GM23338 (cell line): Measurements from ENCODE around the gene BPIFB6. TPM values are rescaled to one million over a fixed set of nuclear protein-coding genes. Genes with fewer than 3 reads are reported as not detected.

Source experiments
- ATAC-seq: fragments of 200-7000 bp; cut with Tn5 transposase; 3 replicates; pipeline ENCODE4 v1.9.1; 2020
- DNase-seq: peaks from one replicate; pipeline ENCODE4 v3.0.0-alpha.2; 2015; ENCODE audit warnings: low spot score
- H2AFZ ChIP-seq: fragments of 200-600 bp; sonication (generic); 2 replicates; pipeline ENCODE4 v1.8.0; 2016; ENCODE audit warnings: antibody characterized with exemption, mild to moderate bottlenecking, moderate library complexity
- H3F3A ChIP-seq: fragments of 200-600 bp; sonication (generic); replicated peaks from 2 replicates; pipeline ENCODE4 v1.8.0; 2017; ENCODE audit warnings: antibody characterized with exemption, mixed run types, low read depth
- H3K27ac ChIP-seq: fragments of 200-600 bp; sonication (generic); 2 replicates; pipeline ENCODE4 v1.6.1; 2016; ENCODE audit warnings: low read depth
- H3K27me3 ChIP-seq: fragments of 200-600 bp; sonication (generic); 2 replicates; pipeline ENCODE4 v1.8.0; 2016; ENCODE audit warnings: mild to moderate bottlenecking, mixed run types, moderate library complexity; ENCODE audit not compliant: insufficient read depth
- H3K36me3 ChIP-seq: fragments of 200-600 bp; sonication (generic); 2 replicates; pipeline ENCODE4 v1.8.0; 2016; ENCODE audit warnings: mild to moderate bottlenecking; ENCODE audit not compliant: insufficient read depth
- H3K4me1 ChIP-seq: fragments of 200-600 bp; sonication (generic); 2 replicates; pipeline ENCODE4 v1.8.0; 2016; ENCODE audit warnings: mild to moderate bottlenecking, moderate library complexity; ENCODE audit not compliant: insufficient read depth
- H3K4me2 ChIP-seq: fragments of 200-600 bp; sonication (generic); 2 replicates; pipeline ENCODE4 v1.7.1; 2017; ENCODE audit warnings: mixed run types
- H3K4me3 ChIP-seq: fragments of 200-600 bp; sonication (generic); 2 replicates; pipeline ENCODE4 v1.6.1; 2016; ENCODE audit warnings: mixed run types
- H3K79me2 ChIP-seq: fragments of 200-600 bp; sonication (generic); replicated peaks from 2 replicates; pipeline ENCODE4 v1.8.0; 2017; ENCODE audit warnings: mild to moderate bottlenecking; ENCODE audit not compliant: insufficient read depth
- H3K9me2 ChIP-seq: fragments of 200-600 bp; sonication (generic); 2 replicates; pipeline ENCODE4 v1.8.0; 2017; ENCODE audit not compliant: insufficient read depth
- H4K20me1 ChIP-seq: fragments of 200-600 bp; sonication (generic); replicated peaks from 2 replicates; pipeline ENCODE4 v1.8.0; 2017; ENCODE audit warnings: mild to moderate bottlenecking; ENCODE audit not compliant: insufficient read depth
- H3K27ac Mint-ChIP-seq: 2 replicates; pipeline ENCODE4 v1.8.0; 2020; ENCODE audit warnings: inconsistent platforms, mild to moderate bottlenecking, moderate library complexity, mixed read lengths
- H3K27me3 Mint-ChIP-seq: 3 replicates; pipeline ENCODE4 v1.8.0; 2022; ENCODE audit warnings: low read depth, mild to moderate bottlenecking, moderate library complexity, mixed read lengths, inconsistent platforms; ENCODE audit not compliant: insufficient read depth, poor library complexity
- H3K36me3 Mint-ChIP-seq: 3 replicates; pipeline ENCODE4 v1.8.0; 2021; ENCODE audit warnings: low read depth, mild to moderate bottlenecking, inconsistent platforms, moderate library complexity, mixed read lengths
- H3K4me1 Mint-ChIP-seq: 3 replicates; pipeline ENCODE4 v1.8.0; 2020; ENCODE audit warnings: mild to moderate bottlenecking, inconsistent platforms, mixed read lengths
- H3K4me3 Mint-ChIP-seq: 3 replicates; pipeline ENCODE4 v1.8.0; 2021; ENCODE audit warnings: moderate library complexity, mild to moderate bottlenecking, inconsistent platforms, mixed read lengths
- H3K9me3 Mint-ChIP-seq: 3 replicates; pipeline ENCODE4 v1.8.0; 2020; ENCODE audit warnings: moderate library complexity, mild to moderate bottlenecking, inconsistent platforms, mixed read lengths
- CREB1 ChIP-seq: fragments of 250-450 bp; sonication (Bioruptor Pico); IDR thresholded peaks from 2 replicates; pipeline ENCODE4 v1.5.0; 2020; ENCODE audit warnings: low read depth, mild to moderate bottlenecking, moderate library complexity
- CTCF ChIP-seq, 2 experiments: fragments of 200-600 bp in 1 of 2; sonication (generic) in 1 of 2; conservative IDR thresholded peaks; 2 replicates each; pipeline versions ENCODE4 v1.5.1 to v1.6.1; 2016 to 2017; ENCODE audit warnings: antibody characterized with exemption in 2 of 2, low read depth in 2 of 2, mild to moderate bottlenecking in 2 of 2, moderate library complexity in 1 of 2
- EZH2 ChIP-seq: fragments of 200-600 bp; sonication (generic); IDR thresholded peaks from one replicate; pipeline ENCODE4 v1.8.0; 2017; ENCODE audit warnings: antibody characterized with exemption, mild to moderate bottlenecking, low read depth; ENCODE audit not compliant: unreplicated experiment
- EZH2phosphoT487 ChIP-seq: fragments of 200-600 bp; sonication (generic); IDR thresholded peaks from one replicate; pipeline ENCODE4 v1.8.1; 2018; ENCODE audit warnings: antibody characterized with exemption; ENCODE audit not compliant: unreplicated experiment
- JUNB ChIP-seq: IDR thresholded peaks from one replicate; pipeline ENCODE4 v1.6.1; 2016; ENCODE audit warnings: antibody characterized with exemption; ENCODE audit not compliant: unreplicated experiment
- NANOG ChIP-seq: IDR thresholded peaks from 2 replicates; pipeline ENCODE4 v1.6.1; 2016; ENCODE audit warnings: antibody characterized with exemption, borderline replicate concordance
- POLR2AphosphoS5 ChIP-seq: IDR thresholded peaks from 2 replicates; pipeline ENCODE4 v1.6.1; 2016; ENCODE audit warnings: antibody characterized with exemption, low read depth
- STAT1 ChIP-seq: IDR thresholded peaks from one replicate; pipeline ENCODE4 v1.6.1; 2016; ENCODE audit warnings: antibody characterized with exemption; ENCODE audit not compliant: unreplicated experiment
- ZNF114 ChIP-seq: fragments of 250-450 bp; sonication (Bioruptor Pico); IDR thresholded peaks from 2 replicates; pipeline ENCODE4 v1.5.0; 2020; ENCODE audit warnings: mild to moderate bottlenecking, moderate library complexity
- ZNF331 ChIP-seq: fragments of 250-450 bp; sonication (Bioruptor Pico); IDR thresholded peaks from 2 replicates; pipeline ENCODE4 v1.5.0; 2020; ENCODE audit warnings: low read depth, mild to moderate bottlenecking, moderate library complexity
- polyA plus RNA-seq: library from polyadenylated mRNA; unstranded; fragments of >200 nt; fragmentation: Nextera tagmentation; extraction: Ambion mirVana; gene quantifications from 2 replicates; pipeline ENCODE4 v1.2.1, GENCODE V29; 2016
- total RNA-seq: library from RNA; depleted of rRNA; stranded (reverse); fragments of >200 nt; shearing (Covaris generic); gene quantifications from 2 replicates; pipeline ENCODE4 v1.2.3, GENCODE V29; 2014
- TF ChIP-seq, protein P1 (sequence below): fragments of 250-450 bp; sonication (Bioruptor Pico); IDR thresholded peaks from 2 replicates; pipeline ENCODE4 v1.5.0; 2020; ENCODE audit warnings: mild to moderate bottlenecking, moderate library complexity
- TF ChIP-seq, protein P2 (sequence below): IDR thresholded peaks from 2 replicates; pipeline ENCODE4 v1.6.1; 2016; ENCODE audit warnings: antibody characterized with exemption
- TF ChIP-seq, protein P3 (sequence below): IDR thresholded peaks from one replicate; pipeline ENCODE4 v1.6.1; 2018; ENCODE audit warnings: antibody characterized with exemption; ENCODE audit not compliant: unreplicated experiment

Gene BPIFB6
- total and polyA plus RNA-seq, 2 experiments from 2014 or later, result not detected

DNA sequence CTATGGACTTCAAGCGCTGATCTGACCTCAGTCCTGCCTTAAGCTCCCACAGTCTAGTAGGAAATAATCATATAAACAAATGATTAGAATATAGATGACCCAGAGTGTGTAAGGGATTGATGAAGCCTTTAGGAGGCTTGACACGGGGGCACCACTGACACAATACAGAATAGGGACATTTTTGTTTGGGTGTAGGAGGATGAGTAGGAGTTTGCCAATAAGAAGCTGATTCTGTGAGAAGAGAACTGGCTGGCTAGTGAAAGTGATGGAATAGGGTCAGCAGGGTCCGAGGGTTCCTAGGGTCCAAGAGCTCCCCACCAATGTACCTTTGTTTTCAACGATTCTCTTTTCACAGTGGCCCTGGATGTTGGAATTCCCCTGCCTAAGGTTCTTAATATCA is 40.9 kb downstream of the BPIFB6 start:
- no peak overlapping the region for H3K4me3 ChIP-seq
- H3K9me2 ChIP-seq, result no peaks in the 10 kb centered on the region
- no peak overlapping the region for H2AFZ ChIP-seq
- no peak overlapping the region for H3K27ac ChIP-seq
- DNase-seq (no peak), ATAC-seq (no peak)
- no peaks in the 10 kb centered on the region for H3F3A ChIP-seq
- Mint-ChIP-seq H3K4me3 (no peak overlapping the region), H3K4me1 (no peaks in the 10 kb centered on the region), H3K36me3 (no peaks in the 10 kb centered on the region; the same call in 2 of the 3 replicates), H3K27me3 (peaks cover 6% of the 10 kb centered on the region), H3K9me3 (no peaks in the 10 kb centered on the region; the same call in 2 of the 3 replicates), H3K27ac (no peak overlapping the region)
- TF ChIP-seq JUNB (no peak), STAT1 (no peak), NANOG (no peak), CREB1 (CRISPR knock-in tag) (no peak), POLR2AphosphoS5 (no peak), EZH2phosphoT487 (no peak), ZNF114 (CRISPR knock-in tag) (no peak), ZNF331 (CRISPR knock-in tag) (no peak), CTCF (conservative IDR thresholded peaks at IDR 0.05; ENCODE audit: low read depth in 2 of 2) (no peak), EZH2 (no peak)
- TF ChIP-seq, protein P1, sequence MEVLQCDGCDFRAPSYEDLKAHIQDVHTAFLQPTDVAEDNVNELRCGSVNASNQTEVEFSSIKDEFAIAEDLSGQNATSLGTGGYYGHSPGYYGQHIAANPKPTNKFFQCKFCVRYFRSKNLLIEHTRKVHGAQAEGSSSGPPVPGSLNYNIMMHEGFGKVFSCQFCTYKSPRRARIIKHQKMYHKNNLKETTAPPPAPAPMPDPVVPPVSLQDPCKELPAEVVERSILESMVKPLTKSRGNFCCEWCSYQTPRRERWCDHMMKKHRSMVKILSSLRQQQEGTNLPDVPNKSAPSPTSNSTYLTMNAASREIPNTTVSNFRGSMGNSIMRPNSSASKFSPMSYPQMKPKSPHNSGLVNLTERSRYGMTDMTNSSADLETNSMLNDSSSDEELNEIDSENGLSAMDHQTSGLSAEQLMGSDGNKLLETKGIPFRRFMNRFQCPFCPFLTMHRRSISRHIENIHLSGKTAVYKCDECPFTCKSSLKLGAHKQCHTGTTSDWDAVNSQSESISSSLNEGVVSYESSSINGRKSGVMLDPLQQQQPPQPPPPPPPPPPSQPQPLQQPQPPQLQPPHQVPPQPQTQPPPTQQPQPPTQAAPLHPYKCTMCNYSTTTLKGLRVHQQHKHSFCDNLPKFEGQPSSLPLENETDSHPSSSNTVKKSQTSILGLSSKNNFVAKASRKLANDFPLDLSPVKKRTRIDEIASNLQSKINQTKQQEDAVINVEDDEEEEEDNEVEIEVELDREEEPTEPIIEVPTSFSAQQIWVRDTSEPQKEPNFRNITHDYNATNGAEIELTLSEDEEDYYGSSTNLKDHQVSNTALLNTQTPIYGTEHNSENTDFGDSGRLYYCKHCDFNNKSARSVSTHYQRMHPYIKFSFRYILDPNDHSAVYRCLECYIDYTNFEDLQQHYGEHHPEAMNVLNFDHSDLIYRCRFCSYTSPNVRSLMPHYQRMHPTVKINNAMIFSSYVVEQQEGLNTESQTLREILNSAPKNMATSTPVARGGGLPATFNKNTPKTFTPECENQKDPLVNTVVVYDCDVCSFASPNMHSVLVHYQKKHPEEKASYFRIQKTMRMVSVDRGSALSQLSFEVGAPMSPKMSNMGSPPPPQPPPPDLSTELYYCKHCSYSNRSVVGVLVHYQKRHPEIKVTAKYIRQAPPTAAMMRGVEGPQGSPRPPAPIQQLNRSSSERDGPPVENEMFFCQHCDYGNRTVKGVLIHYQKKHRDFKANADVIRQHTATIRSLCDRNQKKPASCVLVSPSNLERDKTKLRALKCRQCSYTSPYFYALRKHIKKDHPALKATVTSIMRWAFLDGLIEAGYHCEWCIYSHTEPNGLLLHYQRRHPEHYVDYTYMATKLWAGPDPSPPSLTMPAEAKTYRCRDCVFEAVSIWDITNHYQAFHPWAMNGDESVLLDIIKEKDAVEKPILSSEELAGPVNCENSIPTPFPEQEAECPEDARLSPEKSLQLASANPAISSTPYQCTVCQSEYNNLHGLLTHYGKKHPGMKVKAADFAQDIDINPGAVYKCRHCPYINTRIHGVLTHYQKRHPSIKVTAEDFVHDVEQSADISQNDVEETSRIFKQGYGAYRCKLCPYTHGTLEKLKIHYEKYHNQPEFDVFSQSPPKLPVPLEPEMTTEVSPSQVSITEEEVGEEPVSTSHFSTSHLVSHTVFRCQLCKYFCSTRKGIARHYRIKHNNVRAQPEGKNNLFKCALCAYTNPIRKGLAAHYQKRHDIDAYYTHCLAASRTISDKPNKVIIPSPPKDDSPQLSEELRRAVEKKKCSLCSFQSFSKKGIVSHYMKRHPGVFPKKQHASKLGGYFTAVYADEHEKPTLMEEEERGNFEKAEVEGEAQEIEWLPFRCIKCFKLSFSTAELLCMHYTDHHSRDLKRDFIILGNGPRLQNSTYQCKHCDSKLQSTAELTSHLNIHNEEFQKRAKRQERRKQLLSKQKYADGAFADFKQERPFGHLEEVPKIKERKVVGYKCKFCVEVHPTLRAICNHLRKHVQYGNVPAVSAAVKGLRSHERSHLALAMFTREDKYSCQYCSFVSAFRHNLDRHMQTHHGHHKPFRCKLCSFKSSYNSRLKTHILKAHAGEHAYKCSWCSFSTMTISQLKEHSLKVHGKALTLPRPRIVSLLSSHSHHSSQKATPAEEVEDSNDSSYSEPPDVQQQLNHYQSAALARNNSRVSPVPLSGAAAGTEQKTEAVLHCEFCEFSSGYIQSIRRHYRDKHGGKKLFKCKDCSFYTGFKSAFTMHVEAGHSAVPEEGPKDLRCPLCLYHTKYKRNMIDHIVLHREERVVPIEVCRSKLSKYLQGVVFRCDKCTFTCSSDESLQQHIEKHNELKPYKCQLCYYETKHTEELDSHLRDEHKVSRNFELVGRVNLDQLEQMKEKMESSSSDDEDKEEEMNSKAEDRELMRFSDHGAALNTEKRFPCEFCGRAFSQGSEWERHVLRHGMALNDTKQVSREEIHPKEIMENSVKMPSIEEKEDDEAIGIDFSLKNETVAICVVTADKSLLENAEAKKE (CRISPR knock-in tag), result no peak
- TF ChIP-seq, protein P2, sequence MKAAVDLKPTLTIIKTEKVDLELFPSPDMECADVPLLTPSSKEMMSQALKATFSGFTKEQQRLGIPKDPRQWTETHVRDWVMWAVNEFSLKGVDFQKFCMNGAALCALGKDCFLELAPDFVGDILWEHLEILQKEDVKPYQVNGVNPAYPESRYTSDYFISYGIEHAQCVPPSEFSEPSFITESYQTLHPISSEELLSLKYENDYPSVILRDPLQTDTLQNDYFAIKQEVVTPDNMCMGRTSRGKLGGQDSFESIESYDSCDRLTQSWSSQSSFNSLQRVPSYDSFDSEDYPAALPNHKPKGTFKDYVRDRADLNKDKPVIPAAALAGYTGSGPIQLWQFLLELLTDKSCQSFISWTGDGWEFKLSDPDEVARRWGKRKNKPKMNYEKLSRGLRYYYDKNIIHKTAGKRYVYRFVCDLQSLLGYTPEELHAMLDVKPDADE, result no peak
- TF ChIP-seq, protein P3, sequence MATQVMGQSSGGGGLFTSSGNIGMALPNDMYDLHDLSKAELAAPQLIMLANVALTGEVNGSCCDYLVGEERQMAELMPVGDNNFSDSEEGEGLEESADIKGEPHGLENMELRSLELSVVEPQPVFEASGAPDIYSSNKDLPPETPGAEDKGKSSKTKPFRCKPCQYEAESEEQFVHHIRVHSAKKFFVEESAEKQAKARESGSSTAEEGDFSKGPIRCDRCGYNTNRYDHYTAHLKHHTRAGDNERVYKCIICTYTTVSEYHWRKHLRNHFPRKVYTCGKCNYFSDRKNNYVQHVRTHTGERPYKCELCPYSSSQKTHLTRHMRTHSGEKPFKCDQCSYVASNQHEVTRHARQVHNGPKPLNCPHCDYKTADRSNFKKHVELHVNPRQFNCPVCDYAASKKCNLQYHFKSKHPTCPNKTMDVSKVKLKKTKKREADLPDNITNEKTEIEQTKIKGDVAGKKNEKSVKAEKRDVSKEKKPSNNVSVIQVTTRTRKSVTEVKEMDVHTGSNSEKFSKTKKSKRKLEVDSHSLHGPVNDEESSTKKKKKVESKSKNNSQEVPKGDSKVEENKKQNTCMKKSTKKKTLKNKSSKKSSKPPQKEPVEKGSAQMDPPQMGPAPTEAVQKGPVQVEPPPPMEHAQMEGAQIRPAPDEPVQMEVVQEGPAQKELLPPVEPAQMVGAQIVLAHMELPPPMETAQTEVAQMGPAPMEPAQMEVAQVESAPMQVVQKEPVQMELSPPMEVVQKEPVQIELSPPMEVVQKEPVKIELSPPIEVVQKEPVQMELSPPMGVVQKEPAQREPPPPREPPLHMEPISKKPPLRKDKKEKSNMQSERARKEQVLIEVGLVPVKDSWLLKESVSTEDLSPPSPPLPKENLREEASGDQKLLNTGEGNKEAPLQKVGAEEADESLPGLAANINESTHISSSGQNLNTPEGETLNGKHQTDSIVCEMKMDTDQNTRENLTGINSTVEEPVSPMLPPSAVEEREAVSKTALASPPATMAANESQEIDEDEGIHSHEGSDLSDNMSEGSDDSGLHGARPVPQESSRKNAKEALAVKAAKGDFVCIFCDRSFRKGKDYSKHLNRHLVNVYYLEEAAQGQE, result no peak
- no peaks in the 10 kb centered on the region for H4K20me1 ChIP-seq
- H3K27me3 ChIP-seq, result no peaks in the 10 kb centered on the region
- no peaks in the 10 kb centered on the region for H3K4me1 ChIP-seq
- H3K79me2 ChIP-seq, result no peaks in the 10 kb centered on the region
- no peak overlapping the region for H3K4me2 ChIP-seq
- no peaks in the 10 kb centered on the region for H3K36me3 ChIP-seq
